AG09309 (cell line): ENCODE results near the gene SLC6A19.

Experiments
- DNase-seq: peaks from one replicate; pipeline ENCODE4 v3.0.0-alpha.2; 2010; ENCODE audit warnings: low read depth
- H3K4me3 ChIP-seq: 2 replicates; pipeline ENCODE4 v1.5.1; 2011; ENCODE audit warnings: mild to moderate bottlenecking, low read depth, low read length, moderate library complexity; ENCODE audit not compliant: control insufficient read depth
- CTCF ChIP-seq: IDR thresholded peaks from 2 replicates; pipeline ENCODE4 v1.5.1; 2011; ENCODE audit warnings: mild to moderate bottlenecking, low read depth, low read length, inconsistent platforms; ENCODE audit not compliant: insufficient read depth, control insufficient read depth; ENCODE audit errors: missing control alignments

The SLC6A19 gene

GRCh38 chr5:1209896-1210776, 8.7 kb downstream of the SLC6A19 start:
- H3K4me3 ChIP-seq, result no peak overlapping the region
- TF ChIP-seq CTCF, result no peak

GRCh38 chr5:1210832-1211251, 9.4 kb downstream of the SLC6A19 start:
- no peak overlapping the region for H3K4me3 ChIP-seq
- TF ChIP-seq CTCF, result no peak
- no peak for DNase-seq

More at GRCh38 chr5:1209896-1210776, 8.7 kb downstream of the SLC6A19 start:
- DNase-seq, result no peak

DNA sequence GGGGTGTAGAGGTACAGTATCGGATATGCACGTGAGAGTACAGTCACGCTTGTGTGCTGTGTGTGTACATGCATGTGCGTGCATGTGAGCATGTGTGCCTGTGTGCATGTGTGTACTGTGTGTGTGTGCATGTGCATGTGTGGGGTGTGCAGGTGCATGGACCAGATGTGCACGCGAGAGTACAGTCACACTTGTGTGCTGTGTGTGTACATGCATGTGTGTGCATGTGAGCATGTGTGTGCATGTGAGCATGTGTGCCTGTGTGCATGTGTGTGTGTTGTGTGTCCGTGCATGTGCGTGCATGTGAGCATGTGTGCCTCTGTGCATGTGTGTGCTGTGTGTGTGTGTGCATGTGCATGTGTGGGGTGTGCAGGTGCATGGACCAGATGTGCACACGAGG, 10.3 kb downstream of the SLC6A19 start:
- no peak for DNase-seq
- no peak for TF ChIP-seq CTCF

GRCh38 chr5:1212271-1212670, 10.9 kb downstream of the SLC6A19 start:
- no peak for TF ChIP-seq CTCF
- DNase-seq, result no peak
- no peak overlapping the region for H3K4me3 ChIP-seq

More for the DNA sequence above, 10.3 kb downstream of the SLC6A19 start:
- H3K4me3 ChIP-seq, result no peak overlapping the region

DNA sequence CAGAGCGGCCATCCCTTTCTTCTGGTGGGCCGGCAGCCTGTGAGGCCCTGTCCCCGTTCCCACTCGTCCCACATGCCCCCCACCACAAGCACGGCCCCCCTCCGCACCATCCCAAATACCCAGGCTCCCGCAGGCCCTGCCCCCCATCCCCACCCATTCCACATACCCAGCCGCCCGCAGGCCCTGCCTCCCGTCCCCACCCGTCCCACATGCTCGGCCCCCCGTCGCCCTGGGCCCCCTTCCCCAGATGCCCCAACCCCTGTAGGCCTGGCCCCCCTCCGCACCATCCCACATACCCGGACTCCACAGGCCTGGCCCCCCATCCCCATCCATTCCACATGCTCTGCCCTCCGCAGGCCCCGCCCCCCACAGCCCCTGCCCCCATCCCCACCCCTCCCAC, 11.5 kb downstream of the SLC6A19 start:
- TF ChIP-seq CTCF, result no peak
- DNase-seq, result no peak
- no peak overlapping the region for H3K4me3 ChIP-seq

- no peak for DNase-seq
- TF ChIP-seq CTCF, result no peak
- H3K4me3 ChIP-seq, result no peak overlapping the region
Measured at GRCh38 chr5:1213508-1214162, 12.2 kb downstream of the SLC6A19 start.
